Activated CD4-positive, alpha-beta T cell treated with anti-CD3 and anti-CD28 coated beads, Interleukin-2, Interleukin-6, amounts not matched to agents 100 ng/mL and 50 ng/mL, durations not matched to agents 16 hours and 8 hours (primary cell): Measurements from ENCODE around the gene PCSK7.
"Not testable (repeated sequence)": the region's sequence is repeated elsewhere in the genome, so short reads cannot be mapped to it uniquely, and the experiment has no call there.

ENCODE experiments used
- DNase-seq: peaks from one replicate; pipeline ENCODE4 v3.0.0-alpha.2; 2020

PCSK7 gene

DNA sequence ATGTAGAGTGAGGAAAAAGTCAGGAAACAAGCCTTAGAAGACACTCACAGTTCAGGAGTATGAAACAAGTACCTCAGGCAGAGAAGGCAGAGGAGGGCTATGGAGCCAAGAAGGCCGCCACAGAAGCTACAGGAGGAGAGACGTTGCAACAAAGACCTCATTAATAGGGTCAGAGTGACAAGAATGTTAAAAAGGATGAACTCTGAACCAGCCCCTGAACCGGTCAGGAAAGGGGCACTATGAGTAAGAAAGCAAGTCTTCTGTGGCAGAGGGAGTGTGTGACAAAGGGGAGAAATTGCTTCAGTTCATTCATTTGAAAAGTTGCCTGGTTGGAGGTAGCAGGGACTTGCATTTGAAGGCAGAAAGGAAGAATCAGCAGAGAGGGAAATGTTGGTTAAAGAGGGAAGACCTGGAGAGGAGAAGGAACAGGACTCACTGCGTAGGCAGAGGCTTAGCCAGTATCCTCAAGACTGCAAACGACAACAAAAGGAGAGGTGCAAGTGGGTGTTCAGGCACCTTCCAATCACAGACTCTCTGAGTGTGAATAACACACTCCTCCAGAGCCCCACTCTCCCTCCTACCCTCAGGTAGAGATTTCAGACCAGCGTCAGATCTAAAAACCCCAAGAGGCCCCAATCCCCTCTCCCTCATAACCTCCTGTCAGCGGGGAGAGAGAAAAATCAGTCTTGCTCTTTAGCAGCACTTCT is 17.3 kb downstream of the PCSK7 start:
- no peak for DNase-seq

- DNase-seq: no peak
Observed at GRCh38 chr11:117212697-117213355, 19.0 kb downstream of the PCSK7 start.

DNA sequence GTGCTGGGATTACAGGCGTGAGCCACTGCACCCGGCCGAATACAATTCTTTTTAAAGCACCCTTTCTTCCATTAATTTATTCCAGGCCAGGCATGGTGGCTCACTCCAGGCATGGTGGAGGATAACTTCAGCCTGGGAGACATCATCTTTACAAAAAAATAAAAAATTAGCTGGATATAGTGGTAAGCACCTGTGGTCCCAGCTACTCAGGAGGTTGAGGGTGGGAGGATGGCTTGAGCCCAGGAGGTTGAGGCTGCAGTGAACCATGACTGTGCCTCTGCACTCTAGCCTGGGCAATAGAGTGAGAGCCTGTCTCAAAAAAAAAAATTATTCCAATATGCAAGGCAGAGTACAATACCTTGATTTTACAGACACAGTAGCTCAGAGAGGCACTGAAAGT is 21.3 kb downstream of the PCSK7 start:
- no peak for DNase-seq

DNA sequence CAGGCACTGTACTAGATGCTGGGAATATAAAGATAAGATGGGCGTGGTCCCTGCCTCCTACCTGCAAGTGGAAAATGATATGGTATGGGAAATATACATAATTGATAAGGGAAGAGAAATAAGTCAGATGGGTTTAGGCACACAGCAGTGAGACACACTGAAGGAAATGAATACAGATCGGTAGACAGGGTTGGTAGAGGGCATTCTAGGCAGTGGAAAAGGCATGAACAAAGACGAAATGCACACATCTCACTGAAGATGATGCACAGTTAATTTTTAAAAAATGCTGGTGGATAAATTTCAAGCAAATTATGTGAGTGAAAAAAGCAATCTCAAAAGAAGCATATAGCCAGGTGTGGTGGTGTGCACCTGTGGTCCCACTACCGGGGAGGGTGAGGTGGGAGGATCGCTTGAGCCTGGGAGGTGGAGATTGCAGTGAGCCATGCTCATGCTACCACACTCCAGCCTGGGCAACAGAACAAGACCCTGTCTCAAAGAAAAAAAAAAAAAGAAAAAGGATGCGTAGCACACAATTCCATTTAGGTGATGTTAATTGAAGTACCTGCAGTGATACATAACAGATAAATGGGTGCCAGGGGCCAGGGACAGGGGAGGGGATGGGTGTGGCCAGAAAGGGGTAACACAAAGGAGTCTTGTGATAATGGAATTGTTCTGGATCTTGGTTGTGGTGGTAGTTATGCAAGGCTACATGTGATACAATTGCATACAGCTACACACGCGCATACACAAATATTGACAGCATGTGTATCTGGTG is 22.3 kb downstream of the PCSK7 start:
- not testable (repeated sequence) for DNase-seq

DNA sequence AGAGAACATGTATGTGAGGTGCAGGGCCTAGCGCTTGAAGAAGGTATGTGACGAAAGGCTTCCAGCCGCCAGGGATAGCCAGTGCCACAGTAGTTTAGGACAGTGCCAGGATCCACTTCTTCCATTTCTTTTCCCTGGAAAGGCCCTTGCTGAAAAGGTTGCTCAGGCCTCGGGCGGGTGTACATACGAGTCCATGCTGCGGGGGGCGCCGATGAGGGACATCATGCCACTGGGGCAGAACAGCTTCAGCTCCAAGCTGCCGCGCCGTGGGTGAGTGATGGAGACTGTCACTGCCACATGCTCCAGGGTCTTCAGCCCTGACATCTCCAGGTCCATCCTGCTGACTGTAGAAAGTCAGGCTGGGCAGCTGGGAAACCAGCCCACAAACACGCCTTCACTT is 23.2 kb downstream of the PCSK7 start:
- DNase-seq: not testable (repeated sequence)

DNA sequence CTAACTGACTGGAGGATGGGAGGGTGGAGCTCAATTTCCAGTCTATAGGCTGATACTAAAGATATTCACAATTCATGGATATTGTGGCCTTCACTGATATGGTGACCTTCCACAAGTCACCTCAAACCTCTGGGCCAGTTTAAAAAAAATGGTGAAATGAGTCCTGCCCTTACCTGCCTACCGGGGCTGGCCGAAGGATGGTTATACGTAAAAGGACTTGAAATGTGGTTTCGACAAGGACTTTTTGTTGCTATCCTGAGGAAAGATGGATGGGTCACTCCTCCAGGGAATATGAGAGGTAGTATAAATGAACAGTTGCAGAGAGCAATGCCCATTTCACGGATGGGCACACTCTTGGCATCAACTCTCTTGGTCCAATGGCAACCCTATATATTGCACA is 24.4 kb downstream of the PCSK7 start:
- not testable (repeated sequence) for DNase-seq

DNA sequence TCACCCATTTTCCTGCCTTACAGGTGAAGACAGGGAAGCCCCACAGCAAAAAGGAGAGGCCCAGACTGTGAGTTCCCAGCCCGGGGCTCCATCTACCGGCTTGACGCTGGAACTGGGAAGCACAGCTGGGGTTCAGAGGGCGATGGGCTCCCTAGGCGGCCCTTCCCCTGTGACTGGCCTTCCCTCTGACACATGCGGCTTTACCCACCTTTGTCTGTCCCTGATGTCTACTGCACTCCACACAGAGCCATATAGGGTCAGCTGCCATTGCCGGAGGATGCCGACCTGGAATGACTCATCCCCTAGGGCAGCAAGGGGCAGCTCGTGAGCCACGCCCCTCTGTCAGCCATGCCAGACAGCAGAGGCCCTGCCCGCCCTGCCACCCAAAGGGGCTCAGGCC is 25.0 kb downstream of the PCSK7 start:
- DNase-seq: not testable (repeated sequence)

- not testable (repeated sequence) for DNase-seq
Observed at GRCh38 chr11:117206111-117206510, 25.8 kb downstream of the PCSK7 start.

DNA sequence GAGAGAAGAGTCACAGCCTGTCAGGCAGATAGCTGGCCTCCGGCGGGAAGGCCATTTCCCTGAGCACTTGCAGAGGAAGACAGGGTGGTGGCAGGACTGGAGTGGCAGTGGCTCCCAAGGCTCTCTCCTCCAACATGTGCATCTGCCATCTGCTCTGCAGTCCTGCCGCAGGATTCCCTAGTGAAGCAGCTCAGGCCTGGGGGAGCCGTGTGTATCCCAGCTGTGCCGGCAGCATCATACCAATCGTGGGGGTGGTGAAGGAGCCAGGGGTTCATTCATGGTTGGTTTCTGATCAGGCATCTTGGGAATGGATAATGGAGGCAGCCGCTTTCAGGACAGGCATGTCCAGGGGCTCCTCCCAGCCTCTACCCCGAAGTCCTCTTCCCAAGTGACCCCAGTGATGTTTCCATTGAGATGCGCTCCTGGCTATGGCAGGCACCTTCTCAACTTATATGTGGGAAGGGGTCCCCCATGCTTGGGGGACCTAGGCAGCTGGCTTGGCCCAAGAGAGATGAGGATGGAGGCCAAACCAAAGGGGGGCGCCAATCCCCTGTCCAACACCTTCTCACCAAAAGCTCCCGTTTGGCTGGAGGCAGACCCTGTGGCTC is 26.6 kb downstream of the PCSK7 start:
- no peak for DNase-seq

GRCh38 chr11:117204283-117205080 is 27.4 kb downstream of the PCSK7 start:
- DNase-seq: no peak

DNA sequence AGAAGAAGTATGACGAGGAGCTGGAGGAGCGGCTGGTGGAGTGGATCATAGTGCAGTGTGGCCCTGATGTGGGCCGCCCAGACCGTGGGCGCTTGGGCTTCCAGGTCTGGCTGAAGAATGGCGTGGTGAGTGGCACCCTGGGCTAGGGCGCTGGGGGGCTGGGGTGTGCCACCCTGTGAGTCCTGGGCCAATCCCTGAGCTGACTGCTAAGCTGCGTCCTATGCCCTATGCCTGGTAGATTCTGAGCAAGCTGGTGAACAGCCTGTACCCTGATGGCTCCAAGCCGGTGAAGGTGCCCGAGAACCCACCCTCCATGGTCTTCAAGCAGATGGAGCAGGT is 28.8 kb downstream of the PCSK7 start:
- no peak for DNase-seq

GRCh38 chr11:117202386-117203068 is 29.3 kb downstream of the PCSK7 start:
- DNase-seq: no peak

GRCh38 chr11:117201658-117202305 is 30.1 kb downstream of the PCSK7 start:
- DNase-seq: no peak

DNA sequence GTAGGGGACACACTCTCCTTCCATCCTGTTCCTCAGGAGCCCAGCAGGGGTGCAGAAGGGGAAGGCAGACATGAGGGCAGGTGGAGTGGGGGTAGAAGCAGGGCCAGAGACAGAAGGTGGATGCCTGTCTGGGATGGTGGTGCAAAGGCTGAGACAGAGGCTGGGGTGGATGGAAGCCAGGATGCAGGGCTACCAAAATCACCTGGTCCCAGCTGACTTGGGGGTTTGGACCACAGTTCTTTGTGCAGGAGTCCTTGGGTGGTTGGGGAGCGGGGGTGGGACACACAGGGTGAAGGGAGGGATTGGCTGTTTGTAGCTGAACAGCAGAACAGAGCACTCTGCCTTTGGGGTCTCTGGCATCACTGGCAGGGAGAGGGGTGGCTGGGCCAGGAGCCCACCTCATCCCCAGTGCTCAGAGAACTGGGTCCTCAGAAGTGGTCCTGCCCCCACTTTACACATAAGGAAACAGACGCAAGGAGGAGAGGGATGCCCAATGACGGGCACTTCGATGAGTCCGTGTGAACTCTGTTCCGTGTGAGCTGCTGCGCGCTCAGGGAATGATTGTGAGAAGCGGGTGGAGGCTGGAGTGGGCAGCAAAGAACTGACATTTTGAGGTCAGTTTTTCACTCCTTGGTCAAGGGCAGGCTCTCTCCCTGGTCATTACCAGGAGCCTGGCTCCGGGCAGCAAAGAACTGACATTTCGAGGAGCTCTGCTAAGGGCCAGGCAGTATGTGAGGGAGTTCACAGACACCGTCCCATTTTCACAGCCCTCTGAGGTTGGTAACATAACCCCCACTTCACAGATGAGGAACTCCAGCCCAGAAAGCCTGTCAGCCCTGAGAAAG is 30.8 kb downstream of the PCSK7 start:
- DNase-seq: no peak

- no peak for DNase-seq
Observed at GRCh38 chr11:117199916-117200812, 31.7 kb downstream of the PCSK7 start.

GRCh38 chr11:117199053-117199915 is 32.6 kb downstream of the PCSK7 start, which contains the start of gene TAGLN:
Gene TAGLN (plus strand): TSS chr11:117199370. CDS start chr11:117203014, 3,644 bp downstream.
- no peak for DNase-seq

- DNase-seq: no peak
Observed at GRCh38 chr11:117198613-117199012, 33.3 kb downstream of the PCSK7 start.
